Pons (tissue), 1 donor: ENCODE data around the gene TIAM1.

Experiments
- DNase-seq: peaks from one replicate; pipeline ENCODE4 v3.0.0-alpha.2; 2016; ENCODE audit warnings: low spot score

The TIAM1 gene

GRCh38 chr21:31352836-31353235 lies 8.8 kb upstream of the TIAM1 start:
- DNase-seq, result no peak

- DNase-seq, result no peak
These were observed 7.9 kb upstream of the TIAM1 start for GRCh38 chr21:31351960-31352359.

- no peak for DNase-seq
These were observed 7.4 kb upstream of the TIAM1 start for GRCh38 chr21:31351438-31351837.

GRCh38 chr21:31349208-31349607 lies 5.1 kb upstream of the TIAM1 start:
- DNase-seq, result no peak

- no peak for DNase-seq
These were observed 4.1 kb upstream of the TIAM1 start for GRCh38 chr21:31348188-31348587.

- DNase-seq, result peak; percentile 77
These were observed 3.5 kb upstream of the TIAM1 start for GRCh38 chr21:31347435-31348032.

GRCh38 chr21:31346256-31346821 lies 2.3 kb upstream of the TIAM1 start:
- no peak for DNase-seq

- DNase-seq, result no peak
These were observed 1.1 kb upstream of the TIAM1 start for GRCh38 chr21:31345136-31345535.

- no peak for DNase-seq
These were observed 991 bp downstream of the TIAM1 start for GRCh38 chr21:31343030-31343510.

GRCh38 chr21:31342348-31342747 lies 1.7 kb downstream of the TIAM1 start:
- no peak for DNase-seq

GRCh38 chr21:31340942-31341487 lies 3.0 kb downstream of the TIAM1 start:
- DNase-seq, result no peak

- DNase-seq, result no peak
These were observed 3.5 kb downstream of the TIAM1 start for GRCh38 chr21:31340514-31340913.

GRCh38 chr21:31339721-31340120 lies 4.3 kb downstream of the TIAM1 start:
- peak; percentile 48 for DNase-seq

GRCh38 chr21:31338908-31339368 lies 5.1 kb downstream of the TIAM1 start:
- no peak for DNase-seq

GRCh38 chr21:31337996-31338907 lies 5.8 kb downstream of the TIAM1 start:
- DNase-seq, result no peak

GRCh38 chr21:31337086-31337485 lies 7.0 kb downstream of the TIAM1 start:
- no peak for DNase-seq

- no peak for DNase-seq
These were observed 7.4 kb downstream of the TIAM1 start for GRCh38 chr21:31336739-31337040.

GRCh38 chr21:31335957-31336738 lies 7.9 kb downstream of the TIAM1 start:
- peak; percentile 60 for DNase-seq

- DNase-seq, result no peak
These were observed 9.4 kb downstream of the TIAM1 start for GRCh38 chr21:31334648-31335121.

GRCh38 chr21:31332525-31332924 lies 11.5 kb downstream of the TIAM1 start:
- no peak for DNase-seq

GRCh38 chr21:31331231-31331630 lies 12.8 kb downstream of the TIAM1 start:
- DNase-seq, result no peak

GRCh38 chr21:31330144-31330483 lies 13.9 kb downstream of the TIAM1 start:
- DNase-seq, result no peak
